T-helper 2 cell treated with Interferon-gamma antibody and Interleukin-4, amounts not matched to agents 5 μg/mL and 100 μg/mL, for 36 hours (primary cell): ENCODE results near the gene ALDH4A1.

ENCODE experiments used
- DNase-seq: peaks from one replicate; pipeline ENCODE4 v3.0.0; 2021; ENCODE audit warnings: low spot score
- H3K27ac Mint-ChIP-seq: one replicate; pipeline ENCODE4 v1.8.0; 2021; ENCODE audit warnings: mild to moderate bottlenecking, mixed read lengths
- H3K27me3 Mint-ChIP-seq: one replicate; pipeline ENCODE4 v1.8.0; 2021; ENCODE audit warnings: low read depth, mixed read lengths
- H3K36me3 Mint-ChIP-seq: one replicate; pipeline ENCODE4 v1.8.0; 2021; ENCODE audit warnings: low read depth, mixed read lengths
- H3K4me1 Mint-ChIP-seq: one replicate; pipeline ENCODE4 v1.8.0; 2021; ENCODE audit warnings: low read depth, mixed read lengths
- H3K4me3 Mint-ChIP-seq: one replicate; pipeline ENCODE4 v1.8.0; 2022; ENCODE audit warnings: mild to moderate bottlenecking, moderate library complexity, mixed read lengths
- H3K9me3 Mint-ChIP-seq: one replicate; pipeline ENCODE4 v1.8.0; 2021; ENCODE audit warnings: mixed read lengths

The ALDH4A1 gene

GRCh38 chr1:18932879-18933278, 30.5 kb upstream of the ALDH4A1 start:
- H3K4me3 Mint-ChIP-seq: no peak overlapping the region
- no peaks in the 10 kb centered on the region for H3K27me3 Mint-ChIP-seq
- peaks cover 4% of the 10 kb centered on the region for H3K36me3 Mint-ChIP-seq
- H3K27ac Mint-ChIP-seq: no peak overlapping the region
- DNase-seq: no peak
- peaks cover 59% of the 10 kb centered on the region for H3K4me1 Mint-ChIP-seq
- no peaks in the 10 kb centered on the region for H3K9me3 Mint-ChIP-seq

DNA sequence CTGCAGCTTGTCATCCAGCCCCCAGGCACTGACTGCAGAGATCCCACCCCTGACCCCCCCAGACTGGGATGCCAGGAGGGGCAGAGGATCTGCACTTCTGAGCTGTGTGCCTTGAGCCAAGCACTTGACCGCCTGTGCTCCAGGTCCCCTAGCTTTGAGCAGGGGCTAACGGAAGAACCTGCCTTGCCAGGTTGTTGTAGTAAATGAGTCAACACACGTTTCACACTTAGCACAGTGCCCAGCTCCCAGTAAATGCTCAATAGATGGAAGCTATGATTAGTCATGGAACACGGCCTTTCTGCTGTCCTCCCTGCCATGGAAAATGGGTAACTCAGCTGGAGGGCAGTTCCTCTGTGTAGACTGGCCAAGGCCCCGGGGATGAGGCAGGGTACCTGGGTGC, 30.0 kb upstream of the ALDH4A1 start:
- peaks cover 63% of the 10 kb centered on the region for H3K4me1 Mint-ChIP-seq
- no peak overlapping the region for H3K4me3 Mint-ChIP-seq
- H3K9me3 Mint-ChIP-seq: no peaks in the 10 kb centered on the region
- peak overlapping the region; percentile 39 for H3K27ac Mint-ChIP-seq
- peaks cover 4% of the 10 kb centered on the region for H3K36me3 Mint-ChIP-seq
- no peak for DNase-seq
- no peaks in the 10 kb centered on the region for H3K27me3 Mint-ChIP-seq

- no peaks in the 10 kb centered on the region for H3K27me3 Mint-ChIP-seq
- no peak overlapping the region for H3K4me3 Mint-ChIP-seq
- H3K27ac Mint-ChIP-seq: peak overlapping the region; percentile 53
- no peaks in the 10 kb centered on the region for H3K9me3 Mint-ChIP-seq
- H3K36me3 Mint-ChIP-seq: peaks cover 4% of the 10 kb centered on the region
- DNase-seq: no peak
- peaks cover 67% of the 10 kb centered on the region for H3K4me1 Mint-ChIP-seq
Observed at GRCh38 chr1:18931730-18932129, 29.4 kb upstream of the ALDH4A1 start.

- H3K4me1 Mint-ChIP-seq: peaks cover 66% of the 10 kb centered on the region
- H3K27ac Mint-ChIP-seq: peak overlapping the region; percentile 24
- no peak for DNase-seq
- peaks cover 4% of the 10 kb centered on the region for H3K9me3 Mint-ChIP-seq
- no peak overlapping the region for H3K4me3 Mint-ChIP-seq
- H3K36me3 Mint-ChIP-seq: peaks cover 6% of the 10 kb centered on the region
- H3K27me3 Mint-ChIP-seq: no peaks in the 10 kb centered on the region
Observed at GRCh38 chr1:18929686-18930085, 27.3 kb upstream of the ALDH4A1 start.

DNA sequence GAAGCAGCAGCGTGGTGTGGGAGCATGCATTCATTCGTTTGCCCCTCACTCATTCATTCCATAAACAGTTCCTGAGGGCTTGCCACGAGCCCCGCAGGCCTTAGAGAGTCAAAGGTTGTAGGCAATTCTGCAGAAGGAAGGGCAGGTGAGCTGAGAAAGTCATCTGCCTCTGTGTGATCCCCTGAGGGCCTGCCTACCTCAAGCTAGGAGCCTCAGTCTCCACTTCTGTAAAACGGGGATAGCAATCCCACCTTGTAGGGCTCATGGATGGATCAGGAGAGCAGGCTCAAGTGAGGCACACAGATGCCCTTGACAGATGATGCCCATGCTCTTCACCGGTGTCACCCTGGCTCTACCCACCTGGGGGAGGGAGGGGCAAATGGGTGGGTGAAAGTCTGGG, 26.6 kb upstream of the ALDH4A1 start:
- H3K4me1 Mint-ChIP-seq: peaks cover 67% of the 10 kb centered on the region
- peak overlapping the region; percentile 35 for H3K27ac Mint-ChIP-seq
- H3K4me3 Mint-ChIP-seq: peak overlapping the region; percentile 29
- no peak for DNase-seq
- peaks cover 4% of the 10 kb centered on the region for H3K9me3 Mint-ChIP-seq
- no peaks in the 10 kb centered on the region for H3K27me3 Mint-ChIP-seq
- peaks cover 5% of the 10 kb centered on the region for H3K36me3 Mint-ChIP-seq

- Mint-ChIP-seq H3K36me3 (peaks cover 5% of the 10 kb centered on the region), H3K27ac (peak overlapping the region; percentile 98), H3K4me3 (peak overlapping the region; percentile 87), H3K4me1 (peaks cover 70% of the 10 kb centered on the region), H3K27me3 (no peaks in the 10 kb centered on the region), H3K9me3 (peaks cover 4% of the 10 kb centered on the region)
- DNase-seq: no peak
Observed at GRCh38 chr1:18928406-18928805, 26.1 kb upstream of the ALDH4A1 start.

DNA sequence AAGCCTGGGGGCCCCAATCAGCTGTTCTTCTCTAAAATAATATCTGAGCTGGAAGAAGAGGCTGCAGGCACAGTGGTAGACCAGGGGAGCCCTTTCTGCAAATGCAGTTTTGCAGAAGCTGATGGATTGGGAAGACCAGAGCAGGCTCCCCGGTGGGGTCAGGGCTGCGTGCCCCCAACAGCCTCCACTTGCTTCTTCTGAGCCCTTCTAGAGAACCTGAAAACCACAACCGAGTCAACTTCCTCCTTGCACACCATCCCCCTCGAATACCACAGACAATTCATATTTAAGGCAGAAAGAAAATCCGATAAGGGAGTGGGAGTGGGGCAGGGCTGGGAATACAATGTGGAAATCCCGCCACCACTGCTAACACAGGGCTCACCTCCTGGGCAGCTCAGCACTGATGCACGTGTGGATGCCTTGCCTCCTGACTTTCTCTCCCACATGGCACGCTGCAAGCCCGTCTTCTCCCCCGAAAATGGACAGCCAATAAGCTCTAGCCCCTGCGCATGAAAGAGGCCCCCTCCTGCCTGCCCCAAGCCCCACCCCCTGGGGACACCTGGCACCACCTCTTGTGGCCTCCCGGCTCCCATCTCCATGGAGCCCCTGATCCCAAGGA, 25.4 kb upstream of the ALDH4A1 start:
- Mint-ChIP-seq H3K27me3 (no peaks in the 10 kb centered on the region), H3K27ac (peak overlapping the region; percentile 98), H3K4me1 (peaks cover 76% of the 10 kb centered on the region), H3K4me3 (peak overlapping the region; percentile 87), H3K9me3 (peaks cover 4% of the 10 kb centered on the region), H3K36me3 (peaks cover 5% of the 10 kb centered on the region)
- peak; percentile 60 for DNase-seq

DNA sequence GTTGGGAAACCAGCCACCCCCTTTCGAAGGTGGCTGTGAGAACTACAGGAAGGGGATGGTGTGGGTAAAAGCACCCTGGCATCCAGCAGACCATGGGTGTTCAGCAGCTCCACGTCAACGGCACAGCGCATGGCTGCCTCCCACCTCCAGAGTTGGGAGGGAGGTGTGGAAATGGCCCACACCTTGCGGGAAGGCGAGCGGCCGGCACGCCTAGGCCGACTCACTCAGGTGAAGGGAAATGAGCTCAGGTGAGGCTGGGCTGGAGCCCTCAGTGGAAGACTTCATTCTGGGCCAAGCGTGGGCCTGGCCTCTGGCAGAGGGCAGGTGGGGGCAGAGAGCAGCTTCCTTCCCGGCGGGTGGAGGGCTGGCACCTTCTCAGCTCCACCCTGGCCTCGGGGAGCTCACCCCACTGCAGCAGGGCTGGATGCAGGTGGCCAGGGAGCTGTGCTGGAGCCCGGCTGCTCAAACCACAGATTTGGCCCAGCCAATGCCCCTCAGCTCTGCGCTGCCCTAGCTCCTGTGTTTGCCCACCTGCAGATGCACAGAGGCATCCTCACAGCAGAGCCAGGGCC, 24.8 kb upstream of the ALDH4A1 start:
- H3K27me3 Mint-ChIP-seq: no peaks in the 10 kb centered on the region
- peaks cover 72% of the 10 kb centered on the region for H3K4me1 Mint-ChIP-seq
- H3K4me3 Mint-ChIP-seq: peak overlapping the region; percentile 87
- peak overlapping the region; percentile 98 for H3K27ac Mint-ChIP-seq
- no peak for DNase-seq
- peaks cover 5% of the 10 kb centered on the region for H3K36me3 Mint-ChIP-seq
- H3K9me3 Mint-ChIP-seq: peaks cover 4% of the 10 kb centered on the region

GRCh38 chr1:18926315-18927081, 24.1 kb upstream of the ALDH4A1 start:
- Mint-ChIP-seq H3K9me3 (peaks cover 4% of the 10 kb centered on the region), H3K4me1 (peaks cover 66% of the 10 kb centered on the region), H3K4me3 (peak overlapping the region; percentile 87), H3K27ac (peak overlapping the region; percentile 98), H3K36me3 (peaks cover 4% of the 10 kb centered on the region), H3K27me3 (no peaks in the 10 kb centered on the region)
- peak; percentile 89 for DNase-seq

- Mint-ChIP-seq H3K4me1 (peaks cover 59% of the 10 kb centered on the region), H3K4me3 (peak overlapping the region; percentile 61), H3K9me3 (peaks cover 4% of the 10 kb centered on the region), H3K27me3 (no peaks in the 10 kb centered on the region), H3K27ac (peak overlapping the region; percentile 88), H3K36me3 (peaks cover 2% of the 10 kb centered on the region)
- no peak for DNase-seq
Observed at GRCh38 chr1:18925279-18925678, 22.9 kb upstream of the ALDH4A1 start.

- H3K27me3 Mint-ChIP-seq: no peaks in the 10 kb centered on the region
- H3K4me3 Mint-ChIP-seq: peak overlapping the region; percentile 69
- H3K4me1 Mint-ChIP-seq: peaks cover 52% of the 10 kb centered on the region
- DNase-seq: no peak
- H3K27ac Mint-ChIP-seq: peak overlapping the region; percentile 75
- H3K9me3 Mint-ChIP-seq: peaks cover 4% of the 10 kb centered on the region
- peaks cover 3% of the 10 kb centered on the region for H3K36me3 Mint-ChIP-seq
Observed at GRCh38 chr1:18924221-18924691, 21.9 kb upstream of the ALDH4A1 start.

DNA sequence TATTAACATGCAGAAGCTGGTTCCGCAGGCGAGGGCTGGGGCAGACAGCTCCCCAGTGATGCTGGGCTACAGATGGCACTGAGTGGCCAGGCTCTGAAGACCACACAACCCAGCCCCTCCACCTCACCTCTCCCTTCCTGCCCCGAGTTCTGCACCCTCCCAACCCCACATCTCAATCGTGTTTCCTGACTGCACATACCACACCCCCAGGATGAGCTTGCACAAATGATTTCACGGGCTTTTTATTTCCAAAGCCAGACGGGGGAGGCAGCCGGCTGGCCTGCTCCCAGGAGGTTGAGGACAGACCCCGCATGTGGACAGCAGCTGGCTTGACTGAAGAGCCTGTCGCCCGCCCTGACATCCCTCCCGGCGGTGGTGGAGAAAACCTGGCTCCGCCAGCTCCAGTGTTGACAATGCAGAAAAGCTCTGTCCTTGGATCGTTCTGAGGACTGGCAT, 21.4 kb upstream of the ALDH4A1 start:
- DNase-seq: no peak

GRCh38 chr1:18922848-18923755, 20.7 kb upstream of the ALDH4A1 start:
- H3K9me3 Mint-ChIP-seq: peaks cover 4% of the 10 kb centered on the region
- no peaks in the 10 kb centered on the region for H3K27me3 Mint-ChIP-seq
- peaks cover 5% of the 10 kb centered on the region for H3K36me3 Mint-ChIP-seq
- H3K27ac Mint-ChIP-seq: peak overlapping the region; percentile 80
- DNase-seq: no peak
- peak overlapping the region; percentile 69 for H3K4me3 Mint-ChIP-seq
- peaks cover 42% of the 10 kb centered on the region for H3K4me1 Mint-ChIP-seq

More for the DNA sequence above, 21.4 kb upstream of the ALDH4A1 start:
- peak overlapping the region; percentile 80 for H3K27ac Mint-ChIP-seq
- H3K27me3 Mint-ChIP-seq: no peaks in the 10 kb centered on the region
- H3K9me3 Mint-ChIP-seq: peaks cover 4% of the 10 kb centered on the region
- peaks cover 3% of the 10 kb centered on the region for H3K36me3 Mint-ChIP-seq
- H3K4me1 Mint-ChIP-seq: peaks cover 49% of the 10 kb centered on the region
- peak overlapping the region; percentile 69 for H3K4me3 Mint-ChIP-seq
